SU-DHL-6 (cell line): ENCODE results near the gene SKI.

ENCODE experiments used
- H2AFZ ChIP-seq: fragments of 200-600 bp; sonication (generic); 2 replicates; pipeline ENCODE4 v1.6.1; 2014; ENCODE audit warnings: low read depth, mild to moderate bottlenecking, moderate library complexity, mixed read lengths, antibody characterized with exemption, low read length; ENCODE audit not compliant: severe bottlenecking
- H3F3A ChIP-seq: fragments of 200-600 bp; shearing (Covaris generic); 2 replicates; pipeline ENCODE4 v1.6.0; 2016; ENCODE audit warnings: antibody characterized with exemption, mild to moderate bottlenecking; ENCODE audit not compliant: insufficient read depth
- H3K27ac ChIP-seq: fragments of 200-600 bp; sonication (generic); 2 replicates; pipeline ENCODE4 v1.5.1; 2016; ENCODE audit warnings: low read depth, mild to moderate bottlenecking, low read length, moderate library complexity, mixed read lengths
- H3K27me3 ChIP-seq: fragments of 200-600 bp; sonication (generic), shearing (Covaris generic); 2 replicates; pipeline ENCODE4 v1.6.0; 2014; ENCODE audit warnings: mild to moderate bottlenecking, low read length
- H3K36me3 ChIP-seq: fragments of 200-600 bp; sonication (generic); 2 replicates; pipeline ENCODE4 v1.6.1; 2014; ENCODE audit warnings: mild to moderate bottlenecking, low read length, mixed read lengths
- H3K4me2 ChIP-seq: fragments of 300-600, 200-600 bp; shearing (Covaris generic), sonication (generic); 2 replicates; pipeline ENCODE4 v1.6.0; 2014; ENCODE audit warnings: low read length, low read depth, mild to moderate bottlenecking; ENCODE audit not compliant: poor library complexity, severe bottlenecking
- H3K4me3 ChIP-seq: fragments of 200-600 bp; sonication (generic); 2 replicates; pipeline ENCODE4 v1.5.1; 2014; ENCODE audit warnings: antibody characterized with exemption, low read length, mild to moderate bottlenecking, mixed read lengths; ENCODE audit not compliant: insufficient read depth, poor library complexity, severe bottlenecking
- H3K79me2 ChIP-seq: fragments of 200-600 bp; sonication (generic); 2 replicates; pipeline ENCODE4 v1.6.1; 2014; ENCODE audit warnings: mild to moderate bottlenecking, low read length, moderate library complexity; ENCODE audit not compliant: insufficient read depth
- H3K9ac ChIP-seq: fragments of 200-600 bp; sonication (generic); 2 replicates; pipeline ENCODE4 v1.7.0; 2014; ENCODE audit warnings: mild to moderate bottlenecking, low read length
- H3K9me2 ChIP-seq: fragments of 200-600 bp; sonication (generic); replicated peaks from 2 replicates; pipeline ENCODE4 v1.6.1; 2014; ENCODE audit warnings: low read length; ENCODE audit not compliant: insufficient read depth
- H3K9me3 ChIP-seq: fragments of 200-600 bp; sonication (generic); 2 replicates; pipeline ENCODE4 v1.6.1; 2014; ENCODE audit warnings: low read length, mixed read lengths; ENCODE audit not compliant: insufficient read depth
- H4K20me1 ChIP-seq: fragments of 200-600 bp; sonication (generic); 2 replicates; pipeline ENCODE4 v1.6.1; 2014; ENCODE audit warnings: low read depth, mild to moderate bottlenecking, antibody characterized with exemption, low read length, moderate library complexity, mixed read lengths
- EZH2phosphoT487 ChIP-seq: fragments of 200-600 bp; sonication (generic), shearing (Covaris generic); conservative IDR thresholded peaks from 2 replicates; pipeline ENCODE4 v1.6.1; 2018; ENCODE audit warnings: mild to moderate bottlenecking, antibody characterized with exemption, low read length, moderate library complexity, mixed read lengths
- TF ChIP-seq, protein P1 (sequence below): fragments of 200-600 bp; sonication (generic); IDR thresholded peaks from one replicate; pipeline ENCODE4 v1.5.1; 2017; ENCODE audit warnings: antibody characterized with exemption, mild to moderate bottlenecking, low read length, moderate library complexity; ENCODE audit not compliant: insufficient read depth, poor library complexity, severe bottlenecking

The SKI gene

DNA sequence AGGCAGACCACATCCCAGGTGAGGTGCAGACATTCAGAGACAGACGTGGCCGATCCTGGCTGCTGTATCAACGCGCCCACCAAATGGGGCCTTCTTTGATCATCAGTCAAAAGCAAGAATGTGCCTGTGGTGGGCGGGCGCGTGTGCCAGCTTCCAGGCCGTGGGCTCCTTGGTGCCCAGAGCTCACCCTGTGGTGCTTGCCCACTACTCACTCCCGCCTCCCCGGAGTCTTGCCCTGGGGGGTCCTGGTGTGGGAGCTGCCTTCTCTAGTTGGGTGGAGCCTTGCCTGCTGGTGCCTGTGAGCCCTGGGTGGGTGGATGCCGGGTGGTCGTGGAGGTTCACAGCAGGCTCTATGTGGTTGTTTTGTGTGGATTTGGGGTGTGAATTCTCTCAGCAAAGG, 70.6 kb downstream of the SKI start:
- Histone ChIP-seq H3K79me2 (no peaks in the 10 kb centered on the region), H4K20me1 (peaks cover 6% of the 10 kb centered on the region; the same call in 1 of the 2 replicates)
- TF ChIP-seq, protein P1, sequence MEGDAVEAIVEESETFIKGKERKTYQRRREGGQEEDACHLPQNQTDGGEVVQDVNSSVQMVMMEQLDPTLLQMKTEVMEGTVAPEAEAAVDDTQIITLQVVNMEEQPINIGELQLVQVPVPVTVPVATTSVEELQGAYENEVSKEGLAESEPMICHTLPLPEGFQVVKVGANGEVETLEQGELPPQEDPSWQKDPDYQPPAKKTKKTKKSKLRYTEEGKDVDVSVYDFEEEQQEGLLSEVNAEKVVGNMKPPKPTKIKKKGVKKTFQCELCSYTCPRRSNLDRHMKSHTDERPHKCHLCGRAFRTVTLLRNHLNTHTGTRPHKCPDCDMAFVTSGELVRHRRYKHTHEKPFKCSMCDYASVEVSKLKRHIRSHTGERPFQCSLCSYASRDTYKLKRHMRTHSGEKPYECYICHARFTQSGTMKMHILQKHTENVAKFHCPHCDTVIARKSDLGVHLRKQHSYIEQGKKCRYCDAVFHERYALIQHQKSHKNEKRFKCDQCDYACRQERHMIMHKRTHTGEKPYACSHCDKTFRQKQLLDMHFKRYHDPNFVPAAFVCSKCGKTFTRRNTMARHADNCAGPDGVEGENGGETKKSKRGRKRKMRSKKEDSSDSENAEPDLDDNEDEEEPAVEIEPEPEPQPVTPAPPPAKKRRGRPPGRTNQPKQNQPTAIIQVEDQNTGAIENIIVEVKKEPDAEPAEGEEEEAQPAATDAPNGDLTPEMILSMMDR = no peak
- no peak for TF ChIP-seq EZH2phosphoT487

DNA sequence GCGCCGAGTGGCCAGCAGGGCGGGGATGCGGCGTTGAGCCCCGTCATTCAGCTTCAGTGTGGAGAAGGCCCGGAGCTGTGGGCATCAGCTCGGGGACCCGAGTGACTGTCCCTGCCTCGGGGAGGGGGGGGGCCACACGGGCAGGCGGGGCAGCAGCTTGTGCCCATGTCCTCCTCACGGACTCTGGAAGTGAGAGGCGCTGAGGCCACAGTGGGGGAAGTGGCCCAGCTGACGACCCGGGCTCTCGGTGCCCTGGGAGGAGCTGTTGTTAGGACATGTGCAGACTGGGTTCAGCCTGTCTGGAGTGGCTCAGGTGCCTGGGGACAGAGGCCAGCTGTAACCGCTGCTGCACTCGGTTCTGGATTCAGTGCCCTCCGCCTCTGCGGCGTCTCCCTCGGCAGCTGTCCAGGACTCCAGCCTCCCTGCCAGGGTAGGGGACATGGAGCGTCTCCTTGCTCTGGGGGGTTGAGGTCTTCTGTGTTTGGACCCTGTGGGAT, 71.1 kb downstream of the SKI start:
- H3K9ac ChIP-seq = no peak overlapping the region
- no peaks in the 10 kb centered on the region for H3F3A ChIP-seq
- no peaks in the 10 kb centered on the region for H3K9me2 ChIP-seq
- TF ChIP-seq EZH2phosphoT487 = no peak
- TF ChIP-seq, protein P1 = no peak
- no peak overlapping the region for H3K4me2 ChIP-seq
- no peak overlapping the region for H3K27ac ChIP-seq
- H3K4me3 ChIP-seq = no peak overlapping the region
- H3K79me2 ChIP-seq = no peaks in the 10 kb centered on the region
- no peaks in the 10 kb centered on the region for H3K27me3 ChIP-seq
- no peak overlapping the region for H2AFZ ChIP-seq
- H3K36me3 ChIP-seq = no peaks in the 10 kb centered on the region
- peaks cover 6% of the 10 kb centered on the region; the same call in 1 of the 2 replicates for H4K20me1 ChIP-seq
- H3K9me3 ChIP-seq = no peaks in the 10 kb centered on the region

More for the DNA sequence above, 70.6 kb downstream of the SKI start:
- H3K27ac ChIP-seq = no peak overlapping the region
- H3K9me2 ChIP-seq = no peaks in the 10 kb centered on the region
- H3K27me3 ChIP-seq = no peaks in the 10 kb centered on the region
- H3K4me2 ChIP-seq = no peak overlapping the region
- no peak overlapping the region for H2AFZ ChIP-seq
- H3K4me3 ChIP-seq = no peak overlapping the region
- H3K9ac ChIP-seq = no peak overlapping the region
- no peaks in the 10 kb centered on the region for H3K36me3 ChIP-seq
- no peaks in the 10 kb centered on the region for H3K9me3 ChIP-seq
- H3F3A ChIP-seq = no peaks in the 10 kb centered on the region

DNA sequence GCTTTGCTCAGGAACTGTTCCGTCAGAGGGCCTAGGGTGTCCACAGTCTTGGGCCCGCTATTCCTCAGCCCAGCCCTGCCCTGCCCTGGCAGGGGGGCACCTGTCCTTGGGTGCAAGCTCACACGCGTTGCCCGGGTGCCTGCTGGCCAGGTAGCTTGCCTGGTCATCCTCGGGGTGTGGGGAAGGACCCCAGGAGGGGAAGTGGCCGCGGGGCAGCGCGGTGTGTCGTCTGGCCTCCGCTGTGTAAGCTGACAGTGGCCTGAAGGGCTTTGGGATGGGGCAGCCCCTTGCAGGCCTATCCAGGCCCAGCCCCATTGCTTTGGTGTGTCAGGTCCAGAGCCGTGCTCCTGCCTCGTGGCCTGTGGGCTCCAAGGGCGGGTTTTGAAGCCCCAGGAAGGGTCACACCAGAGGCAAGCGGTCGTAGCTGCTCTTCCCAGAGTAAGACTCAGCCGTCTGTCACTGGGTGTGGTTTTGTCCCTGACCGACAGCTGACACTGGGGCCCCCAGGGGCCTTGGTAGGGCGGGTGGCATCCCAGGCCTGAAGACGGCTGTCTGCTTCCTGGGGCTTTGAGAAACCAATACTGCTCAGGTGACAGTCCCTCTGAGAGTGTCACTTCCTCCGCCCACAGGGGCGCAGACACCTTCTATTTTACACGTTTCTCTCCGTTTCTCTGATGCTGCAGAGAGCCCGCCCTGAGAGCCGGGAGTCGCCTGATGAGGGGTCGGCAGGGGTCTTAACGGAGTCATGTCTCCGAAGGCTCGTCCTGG, 72.1 kb downstream of the SKI start:
- no peak for TF ChIP-seq EZH2phosphoT487
- TF ChIP-seq, protein P1 = no peak
- H3K4me2 ChIP-seq = peak overlapping the region; percentile 47
- H3K9me3 ChIP-seq = no peaks in the 10 kb centered on the region
- no peaks in the 10 kb centered on the region for H3K9me2 ChIP-seq
- H3K79me2 ChIP-seq = no peaks in the 10 kb centered on the region
- H2AFZ ChIP-seq = no peak overlapping the region
- no peaks in the 10 kb centered on the region for H3K27me3 ChIP-seq
- peak overlapping the region; percentile 21; the same call in 1 of the 2 replicates for H3K27ac ChIP-seq
- no peak overlapping the region for H3K4me3 ChIP-seq
- no peaks in the 10 kb centered on the region for H3F3A ChIP-seq
- peak overlapping the region; percentile 33; the same call in 1 of the 2 replicates for H3K9ac ChIP-seq
- no peaks in the 10 kb centered on the region for H3K36me3 ChIP-seq
- H4K20me1 ChIP-seq = peaks cover 6% of the 10 kb centered on the region; the same call in 1 of the 2 replicates
